GM12891 (cell line): ENCODE data around the gene BTD.

ENCODE experiments used
- POLR2A ChIP-seq: IDR thresholded peaks from 2 replicates; pipeline ENCODE4 v1.6.1; 2011; ENCODE audit warnings: low read depth, low read length, control low read depth
- POLR2AphosphoS5 ChIP-seq: IDR thresholded peaks from 2 replicates; pipeline ENCODE4 v1.6.1; 2011; ENCODE audit warnings: low read depth, low read length, control low read depth

GRCh38 chr3:15606434-15606891 is 4.9 kb downstream of the BTD start:
- no peak for TF ChIP-seq POLR2A
- no peak for TF ChIP-seq POLR2AphosphoS5
